Measurements from ENCODE around the gene LCE2D.

Gene LCE2D

DNA sequence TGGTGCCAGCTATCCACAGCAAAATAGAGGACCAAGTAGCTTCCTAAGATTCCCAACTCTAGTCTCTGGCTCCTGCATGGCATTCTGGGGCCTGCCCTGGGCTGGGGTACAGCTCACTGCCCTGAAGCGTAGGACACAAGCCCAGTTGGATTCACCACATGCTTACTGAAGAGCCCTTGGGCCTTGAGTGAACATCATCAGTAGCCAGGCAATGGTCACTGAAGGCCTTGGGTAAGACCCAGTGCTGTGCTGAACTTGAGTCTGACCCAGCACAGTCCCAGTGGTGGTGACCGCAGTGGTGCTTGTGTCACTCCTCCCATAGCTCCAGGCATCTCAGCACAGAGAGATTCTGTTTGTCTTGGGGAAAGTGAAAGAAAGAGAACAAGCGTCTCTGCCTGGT, 32.6 kb upstream of the LCE2D start:
- DNase-seq = no peak
- no peaks in the 10 kb centered on the region for H3K36me3 ChIP-seq
- H3K27me3 ChIP-seq = no peaks in the 10 kb centered on the region
- no peak overlapping the region for H3K4me3 ChIP-seq (ENCODE audit: low read depth, low read length)
- TF ChIP-seq, protein P1, sequence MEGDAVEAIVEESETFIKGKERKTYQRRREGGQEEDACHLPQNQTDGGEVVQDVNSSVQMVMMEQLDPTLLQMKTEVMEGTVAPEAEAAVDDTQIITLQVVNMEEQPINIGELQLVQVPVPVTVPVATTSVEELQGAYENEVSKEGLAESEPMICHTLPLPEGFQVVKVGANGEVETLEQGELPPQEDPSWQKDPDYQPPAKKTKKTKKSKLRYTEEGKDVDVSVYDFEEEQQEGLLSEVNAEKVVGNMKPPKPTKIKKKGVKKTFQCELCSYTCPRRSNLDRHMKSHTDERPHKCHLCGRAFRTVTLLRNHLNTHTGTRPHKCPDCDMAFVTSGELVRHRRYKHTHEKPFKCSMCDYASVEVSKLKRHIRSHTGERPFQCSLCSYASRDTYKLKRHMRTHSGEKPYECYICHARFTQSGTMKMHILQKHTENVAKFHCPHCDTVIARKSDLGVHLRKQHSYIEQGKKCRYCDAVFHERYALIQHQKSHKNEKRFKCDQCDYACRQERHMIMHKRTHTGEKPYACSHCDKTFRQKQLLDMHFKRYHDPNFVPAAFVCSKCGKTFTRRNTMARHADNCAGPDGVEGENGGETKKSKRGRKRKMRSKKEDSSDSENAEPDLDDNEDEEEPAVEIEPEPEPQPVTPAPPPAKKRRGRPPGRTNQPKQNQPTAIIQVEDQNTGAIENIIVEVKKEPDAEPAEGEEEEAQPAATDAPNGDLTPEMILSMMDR (IDR thresholded peaks at IDR 0.05; ENCODE audit: low read depth, low read length) = no peak
- no peaks in the 10 kb centered on the region for H3K9me3 ChIP-seq
- no peaks in the 10 kb centered on the region for H3K4me1 ChIP-seq

DNA sequence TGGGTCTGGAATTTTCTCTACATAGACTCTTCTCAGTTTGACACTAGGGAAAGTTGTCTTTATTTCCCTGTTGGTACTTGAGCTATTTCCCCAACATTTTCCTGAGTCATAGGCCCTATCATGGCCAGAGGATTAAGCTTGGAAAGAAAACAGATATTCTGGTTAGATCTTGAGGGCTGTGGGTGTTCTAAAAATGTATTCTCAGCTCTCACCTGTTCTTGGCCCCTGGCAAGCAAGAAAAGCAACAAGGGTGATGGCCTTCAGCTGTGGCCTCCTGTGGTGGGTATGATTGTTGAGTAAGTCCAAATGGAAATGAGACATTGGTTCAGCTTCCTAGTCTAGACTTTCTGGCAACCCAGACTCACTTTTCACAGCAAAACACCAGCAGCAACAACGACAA, 22.8 kb upstream of the LCE2D start:
- Histone ChIP-seq H3K9me3 (no peaks in the 10 kb centered on the region), H3K36me3 (no peaks in the 10 kb centered on the region), H3K4me3 (ENCODE audit: low read depth, low read length) (no peak overlapping the region), H3K4me1 (no peaks in the 10 kb centered on the region), H3K27me3 (no peaks in the 10 kb centered on the region)
- TF ChIP-seq, protein P1 (IDR thresholded peaks at IDR 0.05; ENCODE audit: low read depth, low read length) = no peak
- DNase-seq = no peak

DNA sequence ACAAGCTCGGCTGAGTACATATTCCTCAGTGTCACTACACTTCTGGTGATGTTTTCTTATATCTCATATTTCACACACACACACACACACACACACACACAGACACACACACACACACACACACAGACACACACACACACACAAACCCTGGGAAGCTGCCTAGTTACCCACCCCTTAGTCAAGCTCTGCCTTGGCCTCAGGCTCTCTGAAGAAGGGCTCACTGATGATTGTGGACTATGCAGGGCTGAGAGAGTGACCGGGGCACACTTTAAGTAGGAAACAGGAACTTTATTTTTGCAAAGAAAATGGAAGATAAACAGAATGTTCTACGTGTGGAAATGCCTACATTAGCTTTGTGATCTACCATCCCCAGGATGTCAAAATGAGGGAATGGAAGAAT, 19.2 kb upstream of the LCE2D start:
- Histone ChIP-seq H3K4me3 (ENCODE audit: low read depth, low read length) (no peak overlapping the region), H3K36me3 (no peaks in the 10 kb centered on the region), H3K9me3 (no peaks in the 10 kb centered on the region), H3K4me1 (no peaks in the 10 kb centered on the region), H3K27me3 (no peaks in the 10 kb centered on the region)
- no peak for DNase-seq
- TF ChIP-seq, protein P1 (IDR thresholded peaks at IDR 0.05; ENCODE audit: low read depth, low read length) = no peak

DNA sequence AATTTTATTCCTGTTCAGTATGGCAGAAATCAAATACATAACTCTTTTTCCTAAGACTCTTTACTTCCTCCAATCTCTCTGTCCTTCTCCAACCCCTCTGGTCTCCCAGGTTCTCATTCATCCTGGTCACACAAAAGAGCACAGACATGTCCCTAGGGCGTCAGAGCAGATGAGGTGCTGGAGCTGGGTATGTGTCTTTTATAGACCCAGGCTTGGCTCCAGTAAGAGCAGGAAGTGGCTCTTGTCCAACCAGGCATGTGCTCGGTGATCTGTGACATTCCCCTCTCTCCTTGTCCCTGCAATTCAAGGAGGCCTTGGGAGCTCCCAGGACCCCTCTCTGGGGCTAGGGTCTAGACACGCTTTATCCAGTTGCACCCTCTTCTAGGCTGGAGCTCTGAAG, 18.0 kb upstream of the LCE2D start:
- TF ChIP-seq, protein P1 (IDR thresholded peaks at IDR 0.05; ENCODE audit: low read depth, low read length) = no peak
- DNase-seq = no peak
- H3K4me3 ChIP-seq (ENCODE audit: low read depth, low read length) = no peak overlapping the region
- no peaks in the 10 kb centered on the region for H3K36me3 ChIP-seq
- no peaks in the 10 kb centered on the region for H3K27me3 ChIP-seq
- H3K4me1 ChIP-seq = no peaks in the 10 kb centered on the region
- H3K9me3 ChIP-seq = no peaks in the 10 kb centered on the region

DNA sequence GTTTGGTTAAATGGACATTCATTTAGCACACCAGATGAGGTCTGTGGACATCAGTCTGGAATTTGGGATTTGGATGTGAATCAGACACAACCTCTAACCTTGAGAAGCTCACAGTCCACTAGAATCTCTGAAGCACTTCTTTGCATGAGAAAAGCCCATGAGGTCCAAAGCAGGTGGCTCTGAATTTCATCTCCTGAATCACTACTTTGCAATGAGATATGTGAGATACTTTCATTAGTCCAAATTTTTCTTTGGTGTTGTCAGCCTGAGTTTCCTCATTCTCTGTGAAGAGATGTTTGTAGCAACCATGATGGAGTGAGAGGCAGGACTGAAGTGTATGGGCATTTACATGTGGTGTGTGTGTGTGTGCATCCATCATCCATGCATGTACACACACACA, 16.5 kb upstream of the LCE2D start:
- TF ChIP-seq, protein P1 (IDR thresholded peaks at IDR 0.05; ENCODE audit: low read depth, low read length) = no peak
- Histone ChIP-seq H3K36me3 (no peaks in the 10 kb centered on the region), H3K9me3 (no peaks in the 10 kb centered on the region), H3K4me3 (ENCODE audit: low read depth, low read length) (no peak overlapping the region), H3K4me1 (no peaks in the 10 kb centered on the region), H3K27me3 (no peaks in the 10 kb centered on the region)
- DNase-seq = no peak

DNA sequence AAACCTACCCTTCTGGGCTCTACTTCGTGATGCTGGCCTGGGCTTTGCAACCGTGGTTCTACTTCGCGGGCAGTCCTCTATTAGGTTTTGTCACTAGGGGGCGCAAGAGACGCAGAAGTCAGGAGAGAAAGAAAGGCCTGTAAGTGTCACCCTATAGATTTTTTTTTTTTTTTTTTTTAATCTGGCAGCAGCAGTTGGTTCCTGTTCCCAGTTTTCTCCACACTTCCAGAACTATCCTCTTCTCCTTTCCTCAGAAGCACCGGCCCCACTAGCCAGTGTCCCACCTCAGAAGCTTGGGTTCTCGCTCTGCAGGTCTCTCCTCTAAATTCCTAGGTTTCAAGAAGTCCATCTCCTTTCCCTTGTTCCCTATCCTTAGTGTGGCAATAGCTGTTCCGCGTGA, 9.1 kb upstream of the LCE2D start:
- Histone ChIP-seq H3K27me3 (no peaks in the 10 kb centered on the region), H3K4me1 (no peaks in the 10 kb centered on the region), H3K4me3 (ENCODE audit: low read depth, low read length) (no peak overlapping the region), H3K9me3 (no peaks in the 10 kb centered on the region), H3K36me3 (no peaks in the 10 kb centered on the region)
- TF ChIP-seq, protein P1 (IDR thresholded peaks at IDR 0.05; ENCODE audit: low read depth, low read length) = peak; percentile 91
- DNase-seq = peak; percentile 71
